GM19193 (cell line): Measurements from ENCODE around the gene RAD9A.
A peak's percentile ranks its signal among the peaks of the same experiment; 100 is the strongest.

Experiments used
- POLR2A ChIP-seq: IDR thresholded peaks from 4 replicates; pipeline ENCODE4 v1.6.1; 2011; ENCODE audit not compliant: insufficient read depth, insufficient read length; ENCODE audit errors: extremely low read depth

RAD9A gene

GRCh38 chr11:67432655-67433349, 41.0 kb downstream of the RAD9A start:
- TF ChIP-seq POLR2A = peak; percentile 36

GRCh38 chr11:67433536-67434394, 42.0 kb downstream of the RAD9A start:
- TF ChIP-seq POLR2A = no peak

GRCh38 chr11:67434395-67434881, 42.7 kb downstream of the RAD9A start:
- peak; percentile 76 for TF ChIP-seq POLR2A

- TF ChIP-seq POLR2A = no peak
These were observed 43.4 kb downstream of the RAD9A start for GRCh38 chr11:67435031-67435726.

- TF ChIP-seq POLR2A = peak; percentile 68
These were observed 44.1 kb downstream of the RAD9A start for GRCh38 chr11:67435727-67436458.

GRCh38 chr11:67436459-67437081, 44.8 kb downstream of the RAD9A start:
- peak; percentile 78 for TF ChIP-seq POLR2A

GRCh38 chr11:67437082-67437808, 45.5 kb downstream of the RAD9A start, which contains the start of gene PTPRCAP:
TSS of gene PTPRCAP (minus strand) at chr11:67437682. CDS start at chr11:67437619, 63 bp downstream.
- peak; percentile 94 for TF ChIP-seq POLR2A

GRCh38 chr11:67437809-67438157, 46.0 kb downstream of the RAD9A start:
- no peak for TF ChIP-seq POLR2A

GRCh38 chr11:67438158-67438902, 46.5 kb downstream of the RAD9A start:
- TF ChIP-seq POLR2A = peak; percentile 74

- no peak for TF ChIP-seq POLR2A
These were observed 47.8 kb downstream of the RAD9A start for GRCh38 chr11:67439321-67440228.

GRCh38 chr11:67440229-67441097, 48.7 kb downstream of the RAD9A start:
- TF ChIP-seq POLR2A = no peak

GRCh38 chr11:67441098-67441563, 49.3 kb downstream of the RAD9A start:
- peak; percentile 43 for TF ChIP-seq POLR2A
